ENCODE measurements around the gene DMTF1.

The DMTF1 gene

DNA sequence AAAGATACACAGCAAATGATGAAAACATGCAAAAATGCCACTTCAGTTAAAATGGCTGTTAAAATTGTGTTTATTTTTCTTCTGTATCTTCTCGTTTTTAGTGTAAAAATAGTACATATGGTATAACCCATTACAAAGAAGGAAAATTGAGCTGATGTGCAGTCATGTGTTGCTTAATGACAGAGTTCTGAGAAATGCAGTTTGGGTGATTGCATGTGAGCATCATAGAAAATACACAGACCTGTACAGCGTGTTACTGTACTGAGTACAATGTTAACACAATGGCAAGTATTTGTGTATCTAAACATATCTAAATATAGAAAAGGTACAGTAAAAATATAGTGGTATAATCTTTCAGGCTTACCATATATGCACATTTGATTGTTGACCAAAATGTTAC is 7.3 kb downstream of the DMTF1 start:
- no CpG with 5 or more reads among the region's 2 CpGs for WGBS, 2 donors (ENCODE audit: extremely low coverage in 2 of 2, insufficient read length in 2 of 2, insufficient replicate concordance in 1 of 2)
- peaks cover 3 to 83% of the 10 kb centered on the region in 2 donors for H3K36me3 ChIP-seq (replicated peaks in 1 of 2; ENCODE audit: control insufficient read depth in 2 of 2, insufficient read depth in 2 of 2, low read length in 2 of 2)
- no peak overlapping the region for H3K14ac ChIP-seq (ENCODE audit: low read length)
- no peaks in the 10 kb centered on the region for H3K9me3 ChIP-seq (replicated peaks in 1 of 2; ENCODE audit: control insufficient read depth in 2 of 2, insufficient read depth in 1 of 2, low read depth in 1 of 2, low read length in 2 of 2)
- no peak overlapping the region for H3K9ac ChIP-seq (ENCODE audit: low read depth, low read length, poor library complexity)
- H3K4me3 ChIP-seq (ENCODE audit: low read length in 2 of 2): no peak overlapping the region
- no peaks in the 10 kb centered on the region for H3K27me3 ChIP-seq (ENCODE audit: control insufficient read depth in 3 of 3, insufficient read depth in 3 of 3, low read depth in 1 of 3, low read length in 3 of 3)
- DNase-seq (ENCODE audit: low spot score): no peak
- no peak overlapping the region for H2BK12ac ChIP-seq (ENCODE audit: low read length)
- no peak overlapping the region for H4K8ac ChIP-seq (ENCODE audit: low read depth, low read length)
- H3K18ac ChIP-seq (ENCODE audit: low read length): no peak overlapping the region
- no peak overlapping the region for H3K4me2 ChIP-seq (ENCODE audit: insufficient read depth, low read length, poor library complexity, severe bottlenecking)
- H2AK5ac ChIP-seq (ENCODE audit: low read depth, low read length): no peak overlapping the region
- no peak overlapping the region for H3K27ac ChIP-seq (replicated peaks; ENCODE audit: low read length)
- H2AFZ ChIP-seq (ENCODE audit: low read length): no peak overlapping the region
- H3K4me1 ChIP-seq (ENCODE audit: control insufficient read depth in 2 of 2, insufficient read depth in 1 of 2, low read depth in 1 of 2, low read length in 2 of 2): peaks cover 0 to 11% of the 10 kb centered on the region in 2 donors
- no peak overlapping the region for H2BK5ac ChIP-seq (ENCODE audit: low read length)
- no peak overlapping the region for H2BK120ac ChIP-seq (ENCODE audit: low read depth, low read length)
- no peak overlapping the region for H2BK15ac ChIP-seq (ENCODE audit: low read length)
- H4K91ac ChIP-seq (ENCODE audit: low read depth, low read length, poor library complexity): no peak overlapping the region
- H3K79me1 ChIP-seq (ENCODE audit: low read depth, low read length): no peaks in the 10 kb centered on the region
- H3K23ac ChIP-seq (ENCODE audit: low read depth, low read length, poor library complexity): no peak overlapping the region
- no peak overlapping the region for H3K4ac ChIP-seq (ENCODE audit: low read length)

DNA sequence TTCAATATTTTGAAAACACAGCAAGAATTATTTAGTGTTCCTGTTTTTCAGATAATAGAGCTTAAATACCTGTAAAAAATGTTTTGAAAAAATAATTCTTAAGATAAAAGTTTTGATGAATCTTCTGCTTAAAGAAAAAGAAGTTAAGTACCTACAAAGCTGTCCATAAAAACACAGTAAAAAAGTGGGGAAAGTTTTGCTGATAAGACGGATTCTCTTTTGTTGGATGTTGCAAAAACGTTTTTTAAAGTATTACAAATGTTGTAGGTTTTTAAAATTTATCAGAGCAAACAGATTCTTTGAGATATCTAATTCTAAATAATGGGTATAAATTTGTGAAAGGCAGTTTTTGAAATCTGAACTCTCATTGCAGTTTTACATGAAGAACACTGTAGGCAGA is 12.2 kb downstream of the DMTF1 start:
- H3K14ac ChIP-seq (ENCODE audit: low read length): no peak overlapping the region
- H2BK5ac ChIP-seq (ENCODE audit: low read length): no peak overlapping the region
- H3K4me2 ChIP-seq (ENCODE audit: insufficient read depth, low read length, poor library complexity, severe bottlenecking): no peak overlapping the region
- no peak overlapping the region for H2BK12ac ChIP-seq (ENCODE audit: low read length)
- no peak overlapping the region for H4K8ac ChIP-seq (ENCODE audit: low read depth, low read length)
- no peak for DNase-seq (ENCODE audit: low spot score)
- H3K27me3 ChIP-seq (ENCODE audit: control insufficient read depth in 3 of 3, insufficient read depth in 3 of 3, low read depth in 1 of 3, low read length in 3 of 3): no peaks in the 10 kb centered on the region
- no peak overlapping the region for H3K18ac ChIP-seq (ENCODE audit: low read length)
- WGBS, 2 donors (ENCODE audit: extremely low coverage in 2 of 2, insufficient read length in 2 of 2, insufficient replicate concordance in 1 of 2): no CpG with 5 or more reads among the region's 2 CpGs
- no peak overlapping the region for H3K27ac ChIP-seq (replicated peaks; ENCODE audit: low read length)
- H2AK5ac ChIP-seq (ENCODE audit: low read depth, low read length): no peak overlapping the region
- peaks cover 17 to 91% of the 10 kb centered on the region in 2 donors for H3K36me3 ChIP-seq (replicated peaks in 1 of 2; ENCODE audit: control insufficient read depth in 2 of 2, insufficient read depth in 2 of 2, low read length in 2 of 2)
- H3K4me1 ChIP-seq (ENCODE audit: control insufficient read depth in 2 of 2, insufficient read depth in 1 of 2, low read depth in 1 of 2, low read length in 2 of 2): no peaks in the 10 kb centered on the region
- no peaks in the 10 kb centered on the region for H3K9me3 ChIP-seq (replicated peaks in 1 of 2; ENCODE audit: control insufficient read depth in 2 of 2, insufficient read depth in 1 of 2, low read depth in 1 of 2, low read length in 2 of 2)
- no peak overlapping the region for H2AFZ ChIP-seq (ENCODE audit: low read length)
- no peak overlapping the region for H2BK120ac ChIP-seq (ENCODE audit: low read depth, low read length)
- no peak overlapping the region for H3K23ac ChIP-seq (ENCODE audit: low read depth, low read length, poor library complexity)
- H3K79me1 ChIP-seq (ENCODE audit: low read depth, low read length): no peaks in the 10 kb centered on the region
- no peak overlapping the region for H3K4me3 ChIP-seq (ENCODE audit: low read length in 2 of 2)
- no peak overlapping the region for H3K4ac ChIP-seq (ENCODE audit: low read length)
- H4K91ac ChIP-seq (ENCODE audit: low read depth, low read length, poor library complexity): no peak overlapping the region
- H2BK15ac ChIP-seq (ENCODE audit: low read length): no peak overlapping the region
- H3K9ac ChIP-seq (ENCODE audit: low read depth, low read length, poor library complexity): no peak overlapping the region

DNA sequence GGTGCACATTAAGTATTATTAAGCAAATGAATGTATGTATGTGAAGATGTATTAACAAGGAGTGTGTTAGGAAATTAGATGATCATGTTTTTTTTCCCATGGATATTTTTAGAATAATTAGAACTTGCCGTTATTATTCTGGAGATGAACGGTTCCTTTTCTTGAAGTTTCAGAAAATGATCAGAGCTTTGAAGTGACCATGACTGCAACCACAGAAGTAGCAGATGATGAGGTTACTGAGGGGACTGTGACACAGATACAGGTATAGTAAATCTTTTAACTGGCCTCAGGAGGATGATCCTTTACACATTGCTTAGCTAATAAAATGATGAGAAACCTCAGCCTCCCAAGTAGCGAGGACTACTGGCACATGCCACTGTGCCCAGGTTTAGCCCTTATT is 18.6 kb downstream of the DMTF1 start:
- no peak overlapping the region for H3K9ac ChIP-seq (ENCODE audit: low read depth, low read length, poor library complexity)
- H3K23ac ChIP-seq (ENCODE audit: low read depth, low read length, poor library complexity): no peak overlapping the region
- H2AK5ac ChIP-seq (ENCODE audit: low read depth, low read length): no peak overlapping the region
- H4K91ac ChIP-seq (ENCODE audit: low read depth, low read length, poor library complexity): no peak overlapping the region
- peaks cover 24 to 100% of the 10 kb centered on the region in 2 donors for H3K36me3 ChIP-seq (replicated peaks in 1 of 2; ENCODE audit: control insufficient read depth in 2 of 2, insufficient read depth in 2 of 2, low read length in 2 of 2)
- H3K14ac ChIP-seq (ENCODE audit: low read length): no peak overlapping the region
- no peak overlapping the region for H3K4ac ChIP-seq (ENCODE audit: low read length)
- no peak overlapping the region for H2BK15ac ChIP-seq (ENCODE audit: low read length)
- H3K18ac ChIP-seq (ENCODE audit: low read length): no peak overlapping the region
- H3K4me1 ChIP-seq (ENCODE audit: control insufficient read depth in 2 of 2, insufficient read depth in 1 of 2, low read depth in 1 of 2, low read length in 2 of 2): no peaks in the 10 kb centered on the region
- H3K4me2 ChIP-seq (ENCODE audit: insufficient read depth, low read length, poor library complexity, severe bottlenecking): no peak overlapping the region
- no peak overlapping the region for H4K8ac ChIP-seq (ENCODE audit: low read depth, low read length)
- DNase-seq (ENCODE audit: low spot score): no peak
- H3K27ac ChIP-seq (replicated peaks; ENCODE audit: low read length): no peak overlapping the region
- H3K27me3 ChIP-seq (ENCODE audit: control insufficient read depth in 3 of 3, insufficient read depth in 3 of 3, low read depth in 1 of 3, low read length in 3 of 3): no peaks in the 10 kb centered on the region
- H2BK12ac ChIP-seq (ENCODE audit: low read length): no peak overlapping the region
- H3K79me1 ChIP-seq (ENCODE audit: low read depth, low read length): no peaks in the 10 kb centered on the region
- no peak overlapping the region for H2BK5ac ChIP-seq (ENCODE audit: low read length)
- WGBS, 2 donors (ENCODE audit: extremely low coverage in 2 of 2, insufficient read length in 2 of 2, insufficient replicate concordance in 1 of 2): no CpG with 5 or more reads among the region's 3 CpGs
- no peaks in the 10 kb centered on the region for H3K9me3 ChIP-seq (replicated peaks in 1 of 2; ENCODE audit: control insufficient read depth in 2 of 2, insufficient read depth in 1 of 2, low read depth in 1 of 2, low read length in 2 of 2)
- no peak overlapping the region for H3K4me3 ChIP-seq (ENCODE audit: low read length in 2 of 2)
- H2AFZ ChIP-seq (ENCODE audit: low read length): no peak overlapping the region
- H2BK120ac ChIP-seq (ENCODE audit: low read depth, low read length): no peak overlapping the region

DNA sequence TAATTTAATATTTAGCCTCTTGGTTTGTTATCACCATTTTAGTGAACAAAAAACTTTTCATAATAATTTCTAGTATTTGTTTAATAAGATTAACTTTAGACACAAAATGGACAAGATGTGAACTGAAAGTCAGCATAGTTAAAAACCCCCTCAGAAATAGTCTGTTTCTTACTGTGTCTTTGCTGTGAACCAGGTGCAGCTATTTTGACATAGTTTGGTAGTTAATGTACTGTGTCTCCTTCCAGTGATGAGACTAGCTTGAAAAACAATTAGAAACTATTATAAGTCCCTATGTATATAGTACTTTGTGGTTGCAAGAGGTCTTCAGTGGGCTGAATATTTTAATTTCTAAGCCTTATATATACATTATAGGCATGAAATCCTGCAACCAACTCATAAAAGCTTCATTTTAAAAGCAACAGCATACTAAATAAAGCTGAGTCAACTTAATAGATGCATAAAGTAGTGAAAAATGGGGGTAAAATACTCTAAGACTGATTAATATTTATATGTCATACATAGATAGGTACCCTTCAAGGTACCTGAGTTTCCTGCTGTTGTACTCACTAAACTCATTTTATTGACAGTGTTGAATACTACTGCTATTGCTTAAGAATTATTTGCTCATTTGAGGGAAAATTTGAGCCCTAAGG is 19.2 kb downstream of the DMTF1 start:
- Histone ChIP-seq H2AFZ (ENCODE audit: low read length) (no peak overlapping the region), H4K8ac (ENCODE audit: low read depth, low read length) (no peak overlapping the region), H3K9ac (ENCODE audit: low read depth, low read length, poor library complexity) (no peak overlapping the region), H3K27ac (replicated peaks; ENCODE audit: low read length) (no peak overlapping the region), H3K9me3 (replicated peaks in 1 of 2; ENCODE audit: control insufficient read depth in 2 of 2, insufficient read depth in 1 of 2, low read depth in 1 of 2, low read length in 2 of 2) (no peaks in the 10 kb centered on the region), H3K36me3 (replicated peaks in 1 of 2; ENCODE audit: control insufficient read depth in 2 of 2, insufficient read depth in 2 of 2, low read length in 2 of 2) (peaks cover 23 to 100% of the 10 kb centered on the region in 2 donors), H3K4me2 (ENCODE audit: insufficient read depth, low read length, poor library complexity, severe bottlenecking) (no peak overlapping the region), H3K4ac (ENCODE audit: low read length) (no peak overlapping the region), H3K79me1 (ENCODE audit: low read depth, low read length) (no peaks in the 10 kb centered on the region), H2BK15ac (ENCODE audit: low read length) (no peak overlapping the region), H3K18ac (ENCODE audit: low read length) (no peak overlapping the region), H2AK5ac (ENCODE audit: low read depth, low read length) (no peak overlapping the region), H3K4me3 (ENCODE audit: low read length in 2 of 2) (no peak overlapping the region), H2BK5ac (ENCODE audit: low read length) (no peak overlapping the region), H2BK120ac (ENCODE audit: low read depth, low read length) (no peak overlapping the region), H3K27me3 (ENCODE audit: control insufficient read depth in 3 of 3, insufficient read depth in 3 of 3, low read depth in 1 of 3, low read length in 3 of 3) (no peaks in the 10 kb centered on the region), H3K14ac (ENCODE audit: low read length) (no peak overlapping the region), H3K23ac (ENCODE audit: low read depth, low read length, poor library complexity) (no peak overlapping the region), H4K91ac (ENCODE audit: low read depth, low read length, poor library complexity) (no peak overlapping the region), H2BK12ac (ENCODE audit: low read length) (no peak overlapping the region), H3K4me1 (ENCODE audit: control insufficient read depth in 2 of 2, insufficient read depth in 1 of 2, low read depth in 1 of 2, low read length in 2 of 2) (no peaks in the 10 kb centered on the region)
- DNase-seq (ENCODE audit: low spot score): no peak
